Measurements from ENCODE around the gene REXO4. TPM values are rescaled to one million over a fixed set of nuclear protein-coding genes. Genes with fewer than 3 reads are reported as not detected.

Gene REXO4
- total and polyA plus RNA-seq, 9 of the 15 experiments (the other 6 are each of a cell fraction or from before 2014, with no cell fraction given): 3.4 to 72.9 (median 31.1) TPM

GRCh38 chr9:133374612-133375115 lies 43.1 kb downstream of the REXO4 start (continued):
- no peak for TF ChIP-seq CEBPZ (IDR thresholded peaks at IDR 0.05; ENCODE audit: borderline replicate concordance, low read depth, low read length)
- no peak for TF ChIP-seq PRMT5 (CRISPR knock-in tag; IDR thresholded peaks at IDR 0.05)
- TF ChIP-seq TGIF2 (CRISPR knock-in tag; IDR thresholded peaks at IDR 0.05): no peak
- TF ChIP-seq CBX5 (IDR thresholded peaks at IDR 0.05; ENCODE audit: borderline replicate concordance, low read depth): no peak
- TF ChIP-seq ZNF79 (CRISPR knock-in tag; IDR thresholded peaks at IDR 0.05; ENCODE audit: low read depth): no peak
- TF ChIP-seq KLF13 (tag; IDR thresholded peaks at IDR 0.05; ENCODE audit: borderline replicate concordance, low read depth): no peak
- no peak for TF ChIP-seq ZNF124 (CRISPR knock-in tag; IDR thresholded peaks at IDR 0.05)
- no peak for TF ChIP-seq MTF1 (CRISPR knock-in tag; IDR thresholded peaks at IDR 0.05; ENCODE audit: borderline replicate concordance)
- no peak for TF ChIP-seq KHSRP (IDR thresholded peaks at IDR 0.05)
